HG03442 (cell line): Measurements from ENCODE around the gene FAM135A.

Source experiments
- ATAC-seq: cut with Tn5 transposase; IDR thresholded peaks from one replicate; pipeline ENCODE4 v1.9.1; 2021; ENCODE audit warnings: mild to moderate bottlenecking, moderate library complexity; ENCODE audit not compliant: unreplicated experiment

The FAM135A gene

DNA sequence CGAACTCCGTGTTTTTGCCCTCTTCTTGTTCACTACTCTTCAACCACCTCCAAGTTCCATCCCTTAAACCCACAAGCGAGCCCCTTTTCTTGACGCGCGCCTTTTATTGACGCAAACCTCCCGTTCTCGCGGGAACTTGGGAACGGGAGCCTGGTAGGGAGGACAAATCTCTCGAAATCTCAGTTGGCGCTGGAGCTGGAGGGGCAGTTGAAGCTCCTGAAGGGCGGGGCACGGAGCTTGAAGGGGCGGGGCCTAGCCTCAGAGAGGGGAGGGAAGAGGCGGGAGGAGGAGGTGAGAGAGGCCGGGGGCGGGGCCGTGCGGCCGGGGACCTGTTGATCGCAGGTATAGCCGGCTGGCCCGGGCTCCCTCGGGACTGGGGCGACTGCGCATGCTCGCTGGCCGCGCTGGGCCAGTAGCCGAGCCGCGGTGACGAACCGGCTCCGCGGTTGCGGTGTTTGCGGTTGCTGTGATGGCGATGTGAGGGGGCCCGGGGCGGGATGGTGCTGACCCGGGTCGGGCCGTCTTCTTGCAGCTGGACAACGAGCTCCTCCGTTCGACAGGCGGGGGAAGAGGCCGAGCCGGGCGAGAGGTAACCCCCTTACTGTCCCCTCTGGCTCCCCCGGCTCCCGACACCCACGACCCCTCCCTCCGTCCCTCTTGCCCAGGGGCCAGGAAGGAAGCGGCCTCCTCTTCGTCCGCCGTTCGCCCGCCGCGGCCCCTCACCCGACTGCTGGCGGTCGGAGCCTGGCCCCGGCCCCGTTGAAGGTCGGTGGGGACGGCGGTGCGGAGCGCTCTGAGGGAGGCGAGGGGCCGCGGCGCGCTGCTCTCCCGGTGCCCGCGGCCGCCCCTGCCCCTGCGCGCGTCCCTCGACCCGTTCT lies at the start of gene FAM135A:
Gene FAM135A, plus strand, starts transcription at position 395 of the 878 bp plus-strand sequence. CDS start 14,835 bp downstream, outside the sequence.
- ATAC-seq, result peak; percentile 84

DNA sequence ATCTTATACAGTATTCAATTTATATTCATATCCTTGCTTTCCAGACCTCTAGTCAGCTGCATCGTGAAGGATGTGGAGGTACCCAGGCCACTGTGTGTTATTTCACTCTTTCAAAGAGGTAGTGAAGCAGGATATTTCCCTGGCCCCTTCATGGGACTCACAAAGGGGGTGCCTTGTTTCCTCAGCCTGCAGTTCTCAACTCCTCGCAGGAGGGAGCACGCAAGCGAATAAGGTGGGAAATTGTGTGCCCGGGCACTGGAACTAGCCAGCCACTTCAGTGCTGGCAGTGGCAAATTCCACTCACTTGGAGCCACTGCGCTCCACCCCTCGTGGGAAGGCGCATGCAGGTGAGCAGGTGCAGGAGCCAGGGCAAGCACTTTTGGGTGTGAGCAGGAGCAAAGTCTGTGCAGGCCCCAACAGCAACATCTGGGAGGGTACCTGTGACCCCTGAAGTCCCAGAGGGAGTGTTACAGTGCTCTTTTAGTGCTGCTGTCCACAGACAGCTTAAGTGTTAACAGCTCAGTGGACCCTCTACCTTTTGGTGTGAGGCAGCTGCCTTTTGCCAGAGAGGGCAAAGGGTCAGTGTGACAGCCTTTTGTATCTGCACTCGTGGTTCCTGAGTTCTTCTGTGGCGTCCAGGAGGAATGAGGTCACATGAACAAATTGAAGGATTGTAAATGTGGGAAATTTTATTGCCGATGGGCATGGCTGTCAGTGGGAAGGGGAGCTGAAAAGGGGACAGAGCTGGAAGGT lies 49.4 kb upstream of the FAM135A start:
- no peak for ATAC-seq

DNA sequence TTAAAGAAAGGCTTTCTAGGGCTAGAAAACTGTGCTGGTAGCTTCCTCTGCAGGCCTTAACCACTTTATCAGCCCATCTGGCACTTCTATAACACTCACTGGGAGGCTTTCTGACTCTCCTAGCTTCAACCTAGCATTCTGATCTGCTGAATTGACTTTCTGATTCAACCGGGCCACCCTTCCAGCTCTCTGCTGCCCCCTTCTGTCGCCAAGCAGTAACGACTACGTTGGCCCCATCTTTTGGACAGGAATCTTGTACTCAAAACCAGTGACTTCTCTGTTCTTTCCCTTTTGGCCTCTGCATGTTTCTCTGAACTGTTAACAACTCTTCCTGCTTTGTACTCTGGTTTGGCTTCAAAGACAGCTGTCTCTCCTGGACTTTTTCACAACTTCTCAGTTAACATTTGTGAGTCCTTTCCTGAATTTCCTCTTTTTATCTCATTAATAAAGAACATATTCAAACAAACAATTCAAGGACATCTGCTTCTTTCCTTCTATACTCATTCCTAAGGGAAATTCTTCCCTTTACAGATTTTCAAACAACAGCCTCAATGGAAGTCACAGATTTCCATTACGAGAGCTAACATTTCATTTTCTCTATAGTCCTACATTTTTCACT lies 43.9 kb upstream of the FAM135A start:
- ATAC-seq, result peak; percentile 76

DNA sequence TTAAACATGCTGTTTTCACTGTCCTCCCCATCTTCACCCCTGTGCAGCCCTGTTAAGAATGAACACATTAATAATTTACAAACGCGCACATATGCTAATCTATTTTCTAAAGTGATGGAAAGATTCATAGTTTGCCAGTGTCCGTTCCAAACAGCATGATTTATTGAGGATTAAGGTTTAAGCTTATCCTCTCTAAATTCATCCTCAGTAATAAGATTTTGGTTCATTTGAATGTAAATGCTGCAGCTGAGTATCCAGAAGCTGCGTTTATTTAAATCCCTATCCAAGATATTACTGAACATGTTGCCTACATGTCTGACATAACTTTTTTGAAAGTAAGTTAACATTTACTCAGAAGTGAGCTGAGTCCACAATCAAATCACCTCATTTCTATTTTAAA lies 42.8 kb upstream of the FAM135A start:
- no peak for ATAC-seq

DNA sequence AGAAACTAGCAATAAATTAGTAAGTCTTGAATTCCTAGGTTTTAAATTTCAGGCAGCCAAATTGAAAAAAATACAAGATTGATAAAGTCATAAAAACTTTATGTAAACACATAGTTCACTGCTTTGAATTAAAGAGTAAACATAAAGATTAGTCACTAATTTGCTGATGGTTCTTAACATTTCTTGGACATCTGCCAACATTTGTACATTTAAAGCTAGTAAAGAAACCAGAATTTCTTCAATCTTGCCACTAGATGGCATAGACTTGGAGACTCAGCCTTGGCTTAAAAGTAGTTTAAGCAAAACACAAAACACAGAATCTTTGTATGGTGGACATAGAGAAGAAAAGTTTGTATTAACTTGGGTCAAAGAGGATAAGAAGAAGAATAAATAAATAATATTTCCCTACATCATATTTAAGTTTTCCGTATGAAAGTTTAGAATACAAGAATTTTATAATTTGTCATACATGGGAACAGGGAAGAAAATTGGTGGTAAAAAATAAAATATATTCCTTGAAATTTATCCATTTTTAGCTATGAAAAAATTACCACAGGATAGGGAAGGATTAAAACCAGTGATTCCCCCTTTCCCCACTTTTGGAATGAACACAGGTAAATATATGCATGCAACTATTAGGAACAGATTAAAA lies 41.7 kb upstream of the FAM135A start:
- ATAC-seq, result no peak

DNA sequence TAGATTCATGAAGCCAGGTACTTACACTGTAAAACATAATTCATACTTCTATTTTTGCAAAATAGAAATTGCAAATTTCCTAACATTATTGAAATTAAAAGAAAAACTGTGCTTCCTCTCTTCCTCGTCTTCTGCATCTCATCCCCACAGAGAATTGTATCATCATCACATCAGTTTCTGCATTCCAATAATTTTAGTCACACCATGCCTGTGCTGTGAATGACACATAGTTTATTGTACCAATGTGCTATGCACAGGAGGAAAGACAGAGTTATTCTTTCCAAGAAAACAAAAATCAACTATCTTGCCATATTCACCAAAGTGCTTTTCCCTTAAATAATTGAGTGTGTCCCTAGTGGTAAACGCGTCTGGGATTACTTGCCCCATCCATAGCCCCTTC lies 38.1 kb upstream of the FAM135A start:
- ATAC-seq, result no peak

DNA sequence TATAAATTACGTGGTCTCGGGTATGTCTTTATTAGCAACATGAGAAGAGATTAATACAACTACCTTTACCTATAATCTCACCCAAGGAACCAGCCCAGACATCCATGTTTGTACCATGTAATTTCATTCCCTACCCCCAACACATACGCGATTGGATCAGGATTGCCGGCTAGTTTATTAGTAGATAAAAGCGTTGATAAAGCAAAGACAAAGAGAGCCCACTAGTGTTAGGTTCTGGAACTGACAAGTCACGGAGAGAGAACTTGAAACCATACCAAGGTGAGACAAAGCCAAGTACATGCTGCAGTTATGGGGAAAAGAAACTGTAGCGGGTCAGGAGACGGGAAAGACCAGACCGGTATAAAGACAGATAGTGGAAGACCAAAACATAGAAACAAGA lies 37.4 kb upstream of the FAM135A start:
- no peak for ATAC-seq

DNA sequence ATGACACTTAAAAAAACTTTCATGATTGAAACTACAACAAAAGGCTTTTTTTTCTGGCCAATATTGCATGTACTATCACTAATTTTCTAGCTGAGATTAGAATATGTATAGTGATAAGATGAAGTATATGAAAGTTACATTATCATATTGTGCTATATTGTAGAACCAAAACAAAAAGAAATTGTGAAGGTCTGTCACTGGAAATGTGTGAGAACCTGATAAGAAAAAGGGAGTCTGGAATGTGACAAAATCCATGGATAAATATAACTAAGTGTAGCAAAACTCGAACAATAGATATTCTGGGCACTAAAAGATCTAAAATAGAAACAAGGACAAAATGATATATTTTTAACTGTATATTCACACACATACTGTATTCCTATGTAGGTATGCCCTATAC lies 36.7 kb upstream of the FAM135A start:
- ATAC-seq, result no peak

DNA sequence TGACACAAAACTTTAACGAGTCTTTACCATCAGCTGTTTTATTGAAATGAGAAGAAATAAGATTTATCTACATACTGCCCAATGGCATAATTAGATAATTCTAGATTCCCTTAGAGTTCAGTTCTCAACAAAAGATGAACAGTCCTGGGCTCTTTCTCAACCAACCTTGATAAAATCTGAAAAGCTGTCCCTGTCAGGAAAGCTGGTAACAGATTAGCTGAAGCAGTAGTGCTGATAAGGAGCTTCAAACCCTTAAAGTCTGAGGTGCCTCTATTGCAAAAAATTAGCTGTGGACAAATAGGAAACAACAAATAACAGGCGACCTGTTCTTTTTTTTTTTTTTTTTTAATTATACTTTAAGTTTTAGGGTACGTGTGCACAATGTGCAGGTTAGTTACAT lies 35.9 kb upstream of the FAM135A start:
- ATAC-seq, result no peak

DNA sequence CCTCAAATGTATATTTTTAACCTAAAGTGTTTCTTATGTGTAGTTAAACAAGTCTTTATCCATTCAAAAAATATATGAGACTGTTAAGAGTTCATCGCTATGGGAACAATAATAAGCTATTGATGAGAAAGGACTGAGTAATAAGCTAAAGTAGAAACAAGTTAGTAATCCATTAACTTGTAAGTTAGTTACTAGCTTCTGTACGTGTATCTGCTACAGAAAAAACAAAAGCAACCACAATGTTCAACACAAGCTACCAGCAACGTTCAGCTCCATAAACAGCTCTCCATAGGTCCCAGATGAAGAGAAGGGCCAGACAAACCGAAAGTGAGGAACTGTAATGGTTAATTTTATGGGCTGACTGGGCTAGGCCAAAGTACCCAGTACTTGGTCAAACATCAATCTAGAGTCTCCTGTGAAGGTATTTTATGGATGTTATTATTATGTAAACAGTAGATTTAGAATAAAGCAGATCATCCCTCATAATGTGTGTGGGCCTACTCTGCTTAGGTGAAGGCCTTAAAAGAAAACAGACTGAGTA lies 33.8 kb upstream of the FAM135A start:
- no peak for ATAC-seq

DNA sequence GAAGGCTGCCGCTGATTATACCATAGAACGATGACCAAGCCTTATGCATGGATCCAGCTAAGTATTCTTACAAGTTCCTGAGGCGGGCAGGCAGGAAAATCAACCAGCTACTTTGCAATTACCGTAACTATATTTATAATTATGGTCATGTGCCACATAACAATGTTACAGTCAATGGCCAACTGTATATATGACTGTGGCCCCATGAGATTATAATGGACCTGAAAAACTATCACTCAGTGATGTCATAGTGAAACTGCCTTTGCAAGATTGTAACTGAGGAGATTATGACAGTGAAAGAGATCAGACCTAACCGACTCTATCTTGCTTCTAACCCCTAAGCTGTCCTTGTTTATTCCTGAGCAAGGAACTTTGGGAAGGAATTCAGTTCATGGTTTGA lies 33.1 kb upstream of the FAM135A start:
- peak; percentile 95 for ATAC-seq

DNA sequence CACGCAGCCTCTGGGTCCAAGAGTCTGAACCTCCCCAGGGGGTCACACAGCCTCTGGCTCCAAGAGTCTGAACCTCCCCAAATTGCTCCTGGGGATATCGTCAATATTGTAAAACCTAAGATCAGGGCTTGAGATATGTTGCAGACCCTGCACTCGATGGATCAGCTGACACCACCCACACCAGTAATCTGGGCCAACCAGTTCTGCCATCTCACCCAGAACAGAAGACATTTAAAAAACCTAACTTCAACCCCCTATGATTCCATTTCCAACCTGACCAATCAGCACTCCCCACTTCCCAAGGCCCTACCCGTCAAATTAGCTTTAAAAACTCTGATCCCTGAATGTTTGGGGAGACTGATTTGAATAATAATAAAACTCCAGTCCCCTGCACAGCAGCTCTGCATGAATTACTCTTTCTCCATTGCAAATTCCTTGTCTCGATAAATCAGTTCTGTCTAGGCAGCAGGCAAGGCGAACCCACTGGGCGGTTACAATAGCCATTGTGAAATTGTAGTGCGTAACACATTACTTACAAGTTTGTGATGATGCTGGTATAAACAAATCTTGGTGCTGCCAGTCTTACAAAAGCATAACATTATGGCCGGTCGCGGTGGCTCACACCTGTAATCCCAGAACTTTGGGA lies 32.4 kb upstream of the FAM135A start:
- no peak for ATAC-seq

DNA sequence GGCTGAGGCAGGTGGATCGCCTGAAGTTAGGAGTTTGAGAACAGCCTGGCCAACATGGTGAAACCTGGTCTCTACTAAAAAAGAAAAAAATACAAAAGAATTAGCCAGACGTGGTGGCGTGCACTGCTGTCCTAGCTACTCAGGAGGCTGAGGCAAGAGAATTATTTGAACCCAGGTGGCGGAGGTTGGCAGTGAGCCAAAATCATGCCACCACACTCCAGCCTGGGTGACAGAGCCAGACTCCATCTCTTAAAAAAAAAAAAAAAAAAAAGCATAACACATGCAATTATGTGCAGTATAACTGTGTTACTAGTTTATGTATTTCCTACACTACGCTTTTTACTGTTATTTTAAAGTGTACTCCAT lies 31.9 kb upstream of the FAM135A start:
- ATAC-seq, result no peak

DNA sequence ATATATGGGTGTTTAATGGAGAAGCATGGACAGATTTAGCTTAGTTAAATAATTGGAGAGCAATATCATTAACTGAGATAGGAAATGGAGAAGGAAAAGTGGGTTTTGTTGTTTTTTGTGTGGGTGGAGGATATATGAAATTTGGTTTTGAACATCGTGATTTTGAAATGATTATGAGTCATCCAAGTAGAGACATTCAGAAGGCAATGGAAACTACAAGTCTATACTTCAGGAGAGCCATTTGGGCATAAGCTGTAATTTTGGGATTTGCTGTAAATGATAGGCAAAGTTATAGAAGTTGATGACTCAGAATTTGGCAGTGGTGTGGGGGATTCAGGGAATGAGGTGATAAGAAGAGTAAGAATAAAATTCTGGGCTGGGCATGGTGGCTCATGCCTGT lies 27.4 kb upstream of the FAM135A start:
- ATAC-seq, result no peak

DNA sequence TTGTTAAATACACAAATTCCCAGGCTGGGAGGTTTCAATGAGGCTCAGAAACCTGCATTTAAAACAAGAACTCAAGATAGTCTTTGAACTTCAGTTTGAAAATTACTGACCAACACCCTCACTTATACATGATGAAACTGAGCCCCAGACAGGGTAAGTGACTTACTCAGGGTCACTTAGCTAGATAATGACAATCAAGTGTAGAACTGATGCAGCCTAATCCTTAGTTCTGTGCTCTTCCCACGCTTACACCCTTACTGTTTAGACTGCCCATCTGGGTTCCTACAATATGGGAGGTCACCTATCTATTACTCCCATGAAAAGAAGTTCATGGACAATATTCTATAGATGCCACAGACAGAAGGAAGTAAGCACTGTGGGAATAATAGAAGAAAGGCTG lies 24.5 kb upstream of the FAM135A start:
- no peak for ATAC-seq

DNA sequence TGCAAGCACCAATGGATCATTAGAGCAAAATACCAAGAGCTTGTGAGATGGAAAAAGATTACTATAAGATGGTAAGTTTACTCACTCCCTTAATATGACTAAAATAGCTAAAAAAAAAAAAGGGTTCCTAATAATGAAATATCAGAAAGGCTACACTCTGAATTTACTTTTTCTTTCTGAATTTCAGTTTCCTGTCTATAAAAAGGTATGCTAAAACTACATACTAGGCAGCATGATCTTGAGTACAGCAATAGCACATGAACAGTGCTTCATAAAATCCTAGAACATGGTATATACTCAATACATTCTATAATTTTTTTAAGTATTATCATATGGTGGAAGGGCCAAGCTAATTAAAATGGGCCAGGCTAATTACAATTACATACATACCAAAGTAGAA lies 24.0 kb upstream of the FAM135A start:
- ATAC-seq, result no peak

DNA sequence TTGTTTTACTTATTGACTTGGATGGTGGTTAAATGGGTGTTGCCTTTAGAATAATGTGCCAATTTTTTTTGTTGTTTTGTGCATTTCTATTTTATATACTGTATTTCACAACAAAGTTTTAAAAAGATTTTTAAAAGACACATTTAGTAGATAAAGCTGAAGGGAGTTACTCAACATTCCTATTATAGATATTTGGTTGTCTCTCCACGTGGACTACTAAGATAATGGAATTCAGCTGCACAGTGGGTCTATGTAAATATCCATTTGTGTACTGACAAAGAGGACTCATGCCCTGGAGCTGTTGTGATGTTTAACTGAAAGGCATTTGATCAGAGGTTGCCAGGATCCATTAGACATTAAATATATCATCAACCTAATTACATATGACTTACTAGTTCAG lies 23.2 kb upstream of the FAM135A start:
- ATAC-seq, result no peak

DNA sequence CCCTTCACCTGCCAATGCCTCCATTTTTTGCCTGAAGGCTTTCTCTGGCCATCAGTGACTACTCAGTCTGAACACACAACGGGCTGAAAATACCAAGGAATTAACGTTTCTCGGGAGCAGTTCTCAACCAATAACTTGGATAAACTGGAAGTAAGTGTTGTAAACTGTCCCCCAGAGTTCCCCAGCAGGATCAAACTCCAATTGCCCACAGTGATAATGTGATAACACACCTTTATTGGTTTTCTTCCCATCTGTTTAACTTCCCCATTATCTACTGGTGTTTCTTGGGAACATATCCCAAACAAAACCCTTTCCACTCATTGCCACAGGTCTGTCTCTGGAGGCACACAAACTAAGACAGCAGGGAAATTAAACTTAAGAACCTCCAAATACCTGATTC lies 21.8 kb upstream of the FAM135A start:
- no peak for ATAC-seq

DNA sequence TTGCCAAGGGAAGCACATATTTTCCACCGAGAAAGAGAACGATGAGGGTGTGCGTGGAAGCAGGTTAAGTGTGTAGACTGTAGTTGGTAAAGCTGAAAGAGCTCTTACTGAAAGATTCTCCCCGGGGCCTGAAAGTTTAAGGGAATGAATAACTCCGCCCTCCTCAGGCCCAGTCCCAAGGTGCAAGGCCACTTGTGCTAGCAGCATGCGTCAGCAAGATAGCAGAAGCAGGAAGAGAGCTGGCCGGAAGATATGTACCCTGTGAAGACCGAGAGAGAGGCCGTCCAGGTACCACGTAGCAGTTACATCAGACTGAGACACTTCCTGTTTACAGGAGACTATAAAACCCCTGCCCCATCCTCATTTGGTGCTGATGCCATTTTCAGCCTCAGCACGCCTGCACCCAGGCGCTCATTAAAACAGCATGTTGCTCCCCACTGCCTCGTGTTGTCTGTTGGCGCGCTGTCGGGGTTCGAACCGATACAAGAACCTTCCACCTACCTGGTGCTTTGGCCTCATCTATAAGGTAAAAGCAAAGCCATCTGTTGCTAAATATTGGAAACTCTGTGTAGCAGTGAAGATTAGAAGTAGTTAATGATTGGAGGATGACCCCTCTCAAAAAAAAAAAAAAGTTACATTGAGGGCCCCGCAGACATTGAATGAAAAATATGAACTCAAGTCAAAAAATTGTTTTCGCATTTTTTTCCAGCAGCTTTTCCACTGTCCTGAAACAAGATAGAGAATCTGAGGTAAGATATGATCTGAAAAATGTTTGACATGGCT lies 18.6 kb upstream of the FAM135A start:
- ATAC-seq, result no peak

DNA sequence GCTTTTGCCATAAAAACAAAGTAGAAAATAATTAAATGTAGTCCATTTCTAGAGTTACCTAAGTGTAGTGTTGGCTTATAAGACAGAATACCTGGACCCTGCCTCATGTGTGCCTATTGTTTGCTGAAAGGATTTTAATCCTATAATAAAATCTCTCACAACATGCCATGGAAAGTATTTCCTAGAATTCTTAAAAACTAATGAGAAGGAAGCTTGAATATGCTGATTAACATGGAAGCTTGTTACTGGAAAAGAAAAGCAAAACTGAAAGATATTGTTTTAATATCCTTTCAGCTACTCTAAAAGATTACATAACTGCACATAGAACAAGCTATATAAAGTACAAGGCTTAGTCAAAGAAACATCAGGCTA lies 18.0 kb upstream of the FAM135A start:
- ATAC-seq, result no peak
